GM18520 (cell line): ENCODE measurements around the gene CIB2.
"Not testable (repeated sequence)": the region's sequence is repeated elsewhere in the genome, so short reads cannot be mapped to it uniquely, and the experiment has no call there.

Source experiments
- ATAC-seq: cut with Tn5 transposase; IDR thresholded peaks from one replicate; pipeline ENCODE4 v1.9.1; 2021; ENCODE audit not compliant: unreplicated experiment

The CIB2 gene

DNA sequence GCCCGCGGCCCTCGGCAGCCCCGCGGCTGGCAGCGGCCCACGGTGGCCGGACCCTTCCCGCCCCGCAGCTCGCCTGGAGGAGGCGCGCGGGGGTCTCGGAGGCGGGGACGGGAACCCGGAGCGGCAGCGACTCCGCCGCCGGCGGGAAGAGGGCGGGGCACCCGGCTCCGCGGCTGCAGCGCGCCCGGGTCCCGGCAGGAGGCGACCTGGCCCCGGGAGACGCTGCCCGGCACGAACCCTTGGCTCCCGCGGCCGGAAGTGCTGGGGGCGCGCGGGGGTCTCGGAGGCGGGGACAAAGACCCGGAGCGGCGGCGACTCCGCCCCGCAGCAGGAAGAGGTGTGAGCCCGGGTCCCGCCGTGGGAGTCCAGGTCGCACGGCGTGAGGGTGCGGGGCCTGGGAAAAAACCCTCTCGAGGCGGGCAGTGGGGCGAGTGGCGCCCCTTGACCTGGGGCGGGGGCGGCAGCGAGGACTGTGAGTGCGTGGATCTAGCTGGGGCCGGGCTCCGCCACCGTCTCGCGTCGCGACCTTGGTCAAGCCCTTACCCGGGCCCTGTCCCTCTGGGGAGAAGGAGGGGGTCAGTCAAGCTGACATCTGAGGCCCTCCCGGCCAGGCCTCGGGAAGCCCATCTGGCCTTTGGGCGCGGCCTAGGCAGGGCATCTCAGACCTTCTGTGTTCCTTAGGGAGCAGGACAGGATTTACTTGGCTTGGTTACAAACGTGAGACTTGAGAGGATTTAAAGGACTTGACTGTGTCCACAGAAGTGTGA is at the start of gene CIB2:
CIB2 (minus strand) TSS at position 151 of the 767 bp plus-strand sequence. CDS start 230 bp downstream, outside the sequence.
- peak; percentile 60 for ATAC-seq

DNA sequence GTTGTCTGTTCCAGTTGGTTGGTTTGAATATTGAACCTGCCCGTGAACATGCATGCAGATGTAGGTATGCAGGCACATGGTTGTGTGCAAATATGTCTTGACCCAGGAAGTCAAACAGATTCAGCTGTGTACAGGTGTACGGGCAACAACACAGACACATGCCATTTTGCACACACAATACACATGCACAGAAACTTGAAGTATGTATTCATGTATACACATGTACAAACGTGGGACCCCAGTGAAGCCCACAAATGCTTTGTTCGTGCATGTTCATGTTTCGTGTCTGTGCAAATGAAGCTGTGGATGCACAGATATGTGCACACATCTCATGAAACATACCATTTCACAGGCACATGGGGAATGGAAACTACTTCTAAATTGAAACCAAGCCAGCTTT is 48.7 kb upstream of the CIB2 start:
- no peak for ATAC-seq

DNA sequence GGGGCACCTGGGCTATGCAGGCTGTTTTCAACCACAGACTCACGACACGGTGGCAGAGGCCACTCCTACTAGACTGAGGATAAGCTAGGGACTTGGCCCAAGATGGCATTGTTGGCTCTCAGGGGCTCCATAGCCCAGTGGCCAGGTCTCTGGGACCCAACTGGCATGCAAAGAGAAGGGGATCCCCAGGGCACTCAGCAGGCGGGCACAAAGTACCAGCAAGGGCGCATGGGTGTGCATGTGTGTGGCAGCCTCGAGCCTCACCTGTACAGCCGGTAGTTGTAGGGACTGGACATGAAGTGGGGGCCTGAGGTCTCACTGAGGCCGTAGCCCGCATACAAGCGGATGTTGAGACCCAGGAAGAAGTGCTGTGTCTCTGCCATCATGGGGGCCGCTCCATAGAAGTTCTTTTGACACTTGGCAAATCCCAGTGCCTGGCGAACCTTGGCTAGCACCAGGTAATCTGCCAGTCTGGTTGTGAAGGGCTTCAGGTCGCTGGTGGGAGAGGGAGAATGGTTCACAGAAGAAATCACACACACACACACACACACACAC is 48.1 kb upstream of the CIB2 start:
- no peak for ATAC-seq

DNA sequence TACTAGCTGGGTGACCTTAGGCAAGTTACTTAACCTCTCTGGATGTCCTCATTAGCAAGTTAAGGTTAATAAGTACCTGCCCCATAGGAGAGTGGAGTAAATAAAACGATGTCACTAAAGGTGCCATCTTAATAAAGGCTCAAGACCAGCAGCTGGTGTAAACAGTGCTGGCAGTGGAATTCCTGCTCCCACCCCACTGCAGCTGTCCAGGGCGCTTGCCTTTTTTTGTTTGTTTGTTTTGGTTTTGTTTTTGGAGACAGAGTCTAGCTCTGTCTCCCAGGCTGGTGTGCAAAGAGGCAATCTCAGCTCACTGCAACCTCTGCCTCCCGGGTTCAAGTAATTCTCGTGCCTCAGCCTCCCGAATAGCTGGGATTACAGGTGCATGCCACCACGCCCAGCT is 46.8 kb upstream of the CIB2 start:
- no peak for ATAC-seq

DNA sequence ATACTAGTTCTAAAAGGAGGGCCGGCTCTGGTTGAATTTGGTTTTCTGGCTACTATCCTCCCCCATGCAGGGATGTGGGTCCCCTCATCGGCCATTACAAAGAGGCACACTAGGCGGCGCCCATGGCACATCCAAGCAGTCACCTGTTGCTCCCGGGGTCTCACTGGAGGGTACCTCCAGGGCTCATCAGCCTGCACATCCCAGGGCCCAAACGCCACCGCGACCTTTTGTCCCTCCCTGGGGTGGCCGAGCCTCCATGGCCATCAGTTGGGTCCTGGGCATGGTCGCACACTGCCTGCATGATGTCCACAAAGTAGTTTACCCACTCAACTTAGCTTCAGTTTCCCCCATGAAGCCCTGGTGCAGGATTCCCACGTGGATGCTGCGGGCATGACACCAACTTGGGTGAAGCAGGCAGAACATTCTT is 46.2 kb upstream of the CIB2 start:
- no peak for ATAC-seq

DNA sequence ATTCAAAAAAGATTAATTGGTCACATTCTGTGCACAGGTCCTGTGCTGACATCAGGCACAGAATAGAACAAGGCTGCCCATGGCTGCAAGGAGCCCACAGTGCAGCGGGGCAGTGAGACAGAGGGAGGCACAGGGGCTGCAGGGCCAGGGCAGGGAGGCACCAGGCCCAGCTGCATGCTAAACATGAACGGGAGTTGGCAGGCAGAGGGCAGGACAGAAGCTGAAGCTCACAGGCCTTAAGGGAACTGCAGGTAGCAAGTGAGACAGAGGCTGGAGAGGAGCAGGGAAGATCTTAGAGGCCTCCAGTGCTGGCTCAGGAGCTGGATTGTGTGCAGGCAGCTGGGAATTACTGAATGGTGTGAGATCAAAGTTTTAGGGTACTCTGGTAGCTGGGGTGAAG is 44.1 kb upstream of the CIB2 start:
- ATAC-seq: no peak

DNA sequence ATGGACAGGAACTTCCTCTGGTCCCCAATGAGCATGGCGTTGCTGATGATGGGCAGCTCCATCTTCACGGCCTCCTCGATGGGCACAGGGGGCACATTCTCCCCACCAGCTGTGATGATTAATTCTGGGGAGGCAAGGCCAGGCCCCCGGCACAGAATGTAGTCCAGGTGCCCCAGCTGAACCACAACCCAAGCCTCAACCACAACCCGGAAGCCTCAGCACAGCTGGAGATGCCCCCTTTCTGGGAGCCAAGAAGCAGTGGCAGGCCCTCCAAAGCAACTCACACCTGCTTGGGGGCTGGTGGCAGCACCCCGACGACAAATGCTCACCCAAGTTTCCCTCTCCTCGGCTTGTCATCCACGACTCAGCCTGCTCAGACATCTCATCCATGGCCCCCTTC is 43.2 kb upstream of the CIB2 start:
- ATAC-seq: no peak

DNA sequence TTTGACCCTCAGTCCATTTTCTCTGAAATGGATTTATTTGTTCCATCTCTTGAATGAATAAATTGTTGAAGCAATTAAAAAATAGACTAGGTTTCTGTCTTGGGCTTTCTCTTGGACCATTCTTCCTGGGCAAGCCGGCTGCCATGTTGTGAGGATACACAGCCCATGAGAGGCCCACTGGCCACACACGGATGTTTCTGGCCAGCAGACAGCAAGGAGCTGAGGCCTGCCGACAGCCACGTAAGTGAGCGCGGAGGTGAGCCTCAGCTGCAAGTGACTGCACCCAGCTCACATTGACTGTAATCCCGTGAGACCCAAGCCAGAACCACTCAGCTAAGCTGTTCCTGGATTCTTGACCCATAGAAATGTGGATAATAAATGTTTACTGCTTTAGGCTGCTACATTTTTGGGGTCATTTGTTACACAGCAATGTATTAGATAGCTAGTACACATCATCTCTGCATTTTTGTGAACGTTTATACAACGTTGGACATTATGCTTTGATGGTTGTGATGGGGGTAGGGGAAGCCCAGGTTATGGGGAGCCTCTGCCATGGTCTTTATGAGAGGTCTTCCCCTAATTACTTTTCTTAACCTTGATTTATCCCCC is 40.7 kb upstream of the CIB2 start:
- ATAC-seq: no peak

DNA sequence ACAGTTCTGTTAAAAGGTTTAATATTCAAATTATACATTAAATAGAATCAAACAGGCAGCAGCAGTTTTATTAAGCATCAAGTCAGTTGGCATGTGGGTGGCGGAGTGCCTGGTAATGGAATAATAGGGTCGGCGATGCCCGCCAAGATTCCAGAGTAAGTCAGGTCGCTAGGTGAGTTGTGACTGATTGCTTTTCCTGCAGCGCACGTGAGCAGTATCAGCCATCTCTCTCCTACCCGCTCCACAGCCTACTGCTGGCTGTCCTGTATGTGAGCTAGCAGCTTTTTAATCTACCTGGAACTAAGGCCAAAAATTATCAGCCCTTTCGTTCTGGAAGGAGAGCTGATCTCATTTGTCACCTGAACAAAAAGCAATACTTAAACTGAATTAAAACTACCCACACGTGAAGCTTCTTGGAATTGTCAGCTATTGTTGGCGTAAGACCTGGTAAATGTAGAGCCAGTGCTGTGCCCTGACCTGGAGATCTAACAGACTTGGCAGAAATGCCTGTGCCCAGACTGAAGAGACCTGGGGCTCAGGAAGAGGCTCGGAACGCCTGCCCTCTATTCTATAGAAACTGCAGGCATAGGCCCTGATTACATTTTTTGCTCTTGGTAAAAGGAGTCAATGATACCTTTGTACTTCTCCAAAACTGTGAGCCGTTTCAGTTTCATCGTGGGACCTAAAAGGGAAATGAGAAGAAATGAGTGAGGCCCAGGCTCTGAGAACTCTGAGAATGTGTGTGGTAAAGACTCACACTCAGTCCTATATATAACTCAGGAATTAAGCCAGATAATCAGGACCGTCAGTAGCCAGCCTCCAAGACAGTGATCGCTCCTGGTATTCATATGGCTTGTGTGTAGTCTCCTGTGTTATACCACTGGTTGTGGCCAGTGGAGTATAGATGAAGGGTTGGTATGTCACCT is 39.9 kb upstream of the CIB2 start:
- ATAC-seq: peak; percentile 30

DNA sequence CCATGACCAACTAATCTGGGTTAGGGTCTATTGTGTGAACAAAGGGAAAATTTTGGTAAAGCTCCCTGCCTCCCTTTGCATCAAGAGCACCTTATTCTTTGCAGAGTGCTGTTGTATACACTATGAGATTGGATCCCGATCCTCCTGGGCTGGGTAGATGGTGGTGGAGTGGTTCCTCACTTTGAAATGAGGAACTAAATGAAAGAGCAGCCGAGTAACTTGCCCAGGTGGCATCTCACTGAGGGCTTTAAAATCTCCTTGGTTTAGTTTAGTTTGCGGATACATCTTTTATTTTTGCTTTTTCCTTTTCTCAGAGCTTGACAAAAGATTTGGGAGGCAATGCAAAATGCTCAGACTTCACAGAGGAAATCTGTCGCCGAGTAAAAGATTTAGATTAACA is 37.4 kb upstream of the CIB2 start:
- ATAC-seq: no peak

DNA sequence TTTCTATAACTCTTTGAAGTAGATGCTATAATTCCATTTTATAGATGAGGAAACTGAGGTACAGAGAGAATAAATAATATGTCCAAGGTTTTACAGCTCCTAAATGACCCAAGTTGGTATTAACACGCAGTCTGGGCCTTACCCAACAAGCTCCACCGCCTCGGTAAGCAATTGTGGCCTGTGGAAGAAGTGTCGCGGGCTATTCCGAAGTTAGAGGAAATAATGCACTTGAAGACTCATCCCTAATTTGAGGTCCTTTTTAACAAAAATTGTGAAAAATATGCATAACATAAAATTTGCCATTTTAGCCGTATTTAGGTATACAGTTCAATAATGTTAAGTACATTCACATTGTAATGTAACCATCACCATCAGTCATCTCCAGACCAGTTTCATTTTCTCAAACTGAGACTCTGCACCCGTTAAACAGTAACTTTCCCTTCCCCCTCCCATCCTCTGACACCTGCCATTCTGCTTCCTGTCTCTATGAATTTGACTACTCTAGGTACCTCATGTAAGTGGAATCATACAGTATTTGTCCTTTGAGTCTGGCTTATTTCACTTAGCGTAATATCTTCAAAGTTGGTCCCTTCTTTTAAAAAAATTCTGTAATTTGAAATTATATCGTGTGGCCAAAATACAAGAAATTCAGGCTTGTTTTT is 36.1 kb upstream of the CIB2 start:
- peak; percentile 79 for ATAC-seq

DNA sequence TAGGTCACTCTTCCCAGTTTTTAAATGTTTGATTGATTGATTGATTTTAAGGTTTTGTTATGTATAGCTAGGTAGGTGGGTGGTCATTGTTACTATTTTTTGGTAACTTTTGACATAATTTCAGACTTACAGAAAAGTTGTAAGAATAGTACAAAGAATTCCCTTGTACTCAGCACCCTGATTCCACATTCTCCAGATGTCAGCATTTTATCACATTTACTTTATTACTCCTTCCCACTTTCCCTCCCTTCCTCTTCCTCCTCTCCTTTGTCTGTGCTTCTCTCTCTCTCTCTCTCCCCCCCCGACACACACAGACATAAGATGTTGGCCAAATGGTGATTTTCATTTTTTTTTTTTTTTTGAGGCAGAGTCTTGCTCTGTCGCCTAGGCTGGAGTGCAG is 32.8 kb upstream of the CIB2 start:
- ATAC-seq: no peak

DNA sequence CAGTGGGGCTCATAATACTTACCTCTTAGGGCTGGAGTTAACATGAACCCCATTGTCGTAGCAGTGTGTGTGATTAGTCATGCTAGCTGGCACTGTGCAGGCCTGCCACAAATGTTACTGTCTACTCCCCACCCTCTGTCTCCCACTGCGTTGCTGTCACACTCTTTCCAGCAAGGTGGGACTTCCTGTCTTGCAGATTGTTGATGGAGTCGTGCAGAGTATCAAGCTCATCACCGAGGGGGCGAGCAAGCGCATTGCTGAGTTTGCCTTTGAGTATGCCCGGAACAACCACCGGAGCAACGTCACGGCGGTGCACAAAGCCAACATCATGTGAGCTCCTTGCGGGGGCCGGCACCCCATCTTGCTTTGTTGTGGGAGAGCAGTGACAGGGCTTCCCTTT is 30.8 kb upstream of the CIB2 start:
- no peak for ATAC-seq

DNA sequence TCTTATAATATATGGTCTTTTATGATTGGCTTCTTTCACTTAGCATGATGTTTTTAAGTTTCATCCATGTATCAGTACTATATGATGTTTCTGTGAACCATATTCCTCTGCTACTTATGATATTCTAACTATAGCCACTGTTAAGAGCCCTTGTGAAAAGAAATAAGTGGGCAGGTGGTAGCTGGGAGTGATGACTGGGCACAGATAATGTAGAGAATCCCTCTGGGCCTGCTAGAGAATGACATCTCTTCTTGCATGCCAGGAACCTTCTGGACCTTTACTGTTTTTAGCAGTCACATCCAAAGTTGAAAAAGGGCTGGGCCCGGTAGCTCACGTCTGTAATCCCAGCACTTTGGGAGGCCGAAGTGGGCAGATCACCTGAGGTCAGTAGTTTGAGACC is 28.1 kb upstream of the CIB2 start:
- ATAC-seq: no peak

DNA sequence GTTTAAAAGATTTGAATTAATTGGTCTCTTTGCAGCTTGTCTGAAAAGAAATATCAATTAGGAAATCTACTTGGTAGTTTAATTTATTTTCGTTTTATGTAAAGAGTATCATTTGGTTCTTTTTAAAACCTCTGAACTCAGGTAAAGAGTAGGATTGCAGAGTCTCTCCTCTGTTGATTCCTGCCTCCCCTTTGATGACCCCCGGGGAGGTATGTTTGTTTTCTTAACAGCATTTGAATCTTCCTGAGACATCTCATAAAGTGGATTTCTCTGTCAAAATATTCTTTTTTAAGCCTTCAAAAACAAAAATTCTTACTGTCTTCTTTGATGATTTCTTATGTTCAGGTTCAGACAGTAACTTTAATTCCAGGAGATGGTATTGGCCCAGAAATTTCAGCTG is 26.0 kb upstream of the CIB2 start:
- no peak for ATAC-seq

DNA sequence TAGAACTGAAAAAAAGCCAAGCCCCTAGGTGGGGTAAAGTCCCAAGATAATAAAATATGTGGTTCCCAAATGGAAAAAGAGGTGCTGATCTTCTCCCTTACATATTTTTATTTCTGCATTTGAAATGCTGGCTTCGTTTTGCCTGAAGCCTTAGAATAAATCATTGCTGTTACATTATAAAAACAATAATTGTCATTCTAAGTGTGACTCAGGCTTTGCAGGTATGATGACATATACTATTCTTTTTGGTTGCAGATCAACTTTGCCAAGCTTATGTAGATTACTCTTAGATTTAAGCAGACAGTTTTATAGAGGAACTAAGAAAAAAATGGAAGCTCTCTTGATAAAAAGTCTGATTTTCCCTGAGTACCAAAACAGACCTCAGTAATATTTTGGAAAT is 25.4 kb upstream of the CIB2 start:
- ATAC-seq: no peak

DNA sequence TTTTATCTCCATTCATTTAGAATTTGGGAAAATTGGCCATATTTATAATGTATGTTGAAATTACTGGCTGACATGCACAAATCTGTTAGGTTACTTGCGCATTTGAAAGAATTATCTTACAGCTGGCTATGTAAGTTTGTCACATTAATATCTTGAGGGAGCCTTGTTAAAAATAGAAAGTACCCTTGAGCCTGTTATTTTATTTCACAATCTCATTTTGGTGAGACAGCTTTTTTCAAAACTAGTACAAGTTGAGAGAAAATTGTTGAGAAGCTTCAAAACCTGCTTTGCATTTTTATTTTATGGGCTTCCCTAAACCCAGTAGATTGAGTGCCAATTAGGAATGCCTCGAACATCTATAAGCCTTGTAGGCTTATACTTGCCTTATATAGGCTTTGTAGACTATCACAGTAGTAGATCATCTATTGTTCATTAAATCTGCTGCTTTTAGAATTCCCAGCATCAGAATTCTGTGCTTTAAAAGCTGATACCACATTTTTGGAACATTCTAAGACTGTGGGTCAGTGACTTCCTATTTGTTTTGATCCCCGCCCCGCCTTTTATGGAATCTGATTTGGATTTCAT is 24.2 kb upstream of the CIB2 start:
- ATAC-seq: no peak

DNA sequence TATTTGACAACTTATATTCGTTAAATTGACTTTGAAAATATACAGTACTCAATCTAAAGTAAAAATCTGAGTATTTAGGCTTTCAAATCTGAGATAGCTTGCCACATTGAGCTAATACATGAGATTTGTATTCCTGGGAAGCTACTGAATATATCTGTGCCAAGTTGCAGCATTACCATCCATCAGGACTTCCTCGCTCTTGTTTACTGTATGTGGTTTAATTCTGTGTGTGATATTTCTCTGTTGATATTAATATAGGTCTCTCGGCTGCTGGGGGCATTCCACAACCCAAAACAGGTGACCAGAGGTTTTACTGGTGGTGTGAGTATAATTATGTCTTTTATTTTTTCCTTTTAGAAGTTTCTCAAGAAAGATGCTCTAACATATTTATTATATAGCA is 23.7 kb upstream of the CIB2 start:
- no peak for ATAC-seq

DNA sequence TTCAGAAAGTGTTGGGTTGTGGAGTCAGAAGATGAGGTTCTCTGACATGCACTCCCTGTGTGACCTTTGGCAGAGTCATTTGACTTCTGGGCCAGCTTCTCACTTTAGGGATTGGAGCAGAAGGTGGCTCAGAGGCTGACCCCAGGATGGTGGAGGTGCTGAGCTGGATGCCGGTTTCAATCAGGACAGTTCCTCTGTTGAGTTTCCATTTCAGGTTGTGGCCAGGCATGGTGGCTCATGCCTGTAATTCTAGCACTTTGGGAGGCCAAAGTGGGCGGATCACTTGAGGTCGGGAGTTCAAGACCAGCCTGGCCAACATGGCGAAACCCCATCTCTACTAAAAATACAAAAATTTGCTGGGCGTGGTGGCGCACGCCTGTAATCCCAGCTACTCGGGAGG is 19.8 kb upstream of the CIB2 start:
- not testable (repeated sequence) for ATAC-seq
